ENCODE measurements around the gene LAMA5.

DNA sequence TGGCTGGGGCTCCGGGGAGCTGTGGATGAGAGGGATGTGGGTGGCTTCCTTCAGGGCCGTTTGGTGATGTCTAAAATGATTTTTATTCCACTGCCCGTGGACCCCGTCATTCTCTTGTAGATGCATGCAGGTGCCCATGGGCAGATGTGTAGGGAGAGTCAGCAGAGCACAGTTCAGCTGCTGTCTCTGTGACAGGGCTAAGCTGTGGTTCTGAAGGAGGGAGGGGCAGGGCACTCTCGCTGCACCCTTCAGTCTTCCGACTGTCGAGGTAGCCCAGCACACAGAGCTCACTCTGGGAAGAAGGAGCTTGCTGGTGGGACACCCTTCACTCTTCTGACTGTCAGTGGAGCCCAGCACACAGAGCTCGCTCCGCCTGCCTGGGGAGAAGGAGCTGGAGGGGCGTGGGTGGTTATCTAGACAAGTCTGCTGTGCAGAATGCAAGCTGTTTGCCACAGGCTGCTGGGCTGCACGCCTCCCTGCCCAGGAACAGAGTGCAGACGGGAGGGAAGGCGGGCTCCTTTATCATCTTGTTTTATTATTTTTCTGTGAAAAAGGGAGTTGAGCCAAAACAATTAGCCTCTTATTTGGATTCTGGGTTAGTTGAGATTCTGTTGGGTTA is 92.7 kb downstream of the LAMA5 start:
- no peak for TF ChIP-seq CTCF (IDR thresholded peaks at IDR 0.05; ENCODE audit: low read depth, low read length)
- TF ChIP-seq EZH2phosphoT487 (IDR thresholded peaks at IDR 0.05; ENCODE audit: low read depth) = no peak

Data from OCI-LY3 (cell line).